Ureter (tissue), 1 donor: ENCODE measurements around the gene C16orf89. TPM values are rescaled to one million over a fixed set of nuclear protein-coding genes. Genes with fewer than 3 reads are reported as not detected.
"Not testable (repeated sequence)": the region's sequence is repeated elsewhere in the genome, so short reads cannot be mapped to it uniquely, and the experiment has no call there.

Experiments used
- DNase-seq: peaks from one replicate; pipeline ENCODE4 v3.0.0-alpha.2; 2020; ENCODE audit warnings: low spot score
- total RNA-seq: library from RNA; stranded (reverse); gene quantifications from one replicate; pipeline ENCODE4 v1.2.4, GENCODE V29; 2023
- donor health status: DM: yes; HTN: yes; CAD: no.

C16orf89 gene
- total RNA-seq, 1 donor from 2014 or later = 10.0 TPM

DNA sequence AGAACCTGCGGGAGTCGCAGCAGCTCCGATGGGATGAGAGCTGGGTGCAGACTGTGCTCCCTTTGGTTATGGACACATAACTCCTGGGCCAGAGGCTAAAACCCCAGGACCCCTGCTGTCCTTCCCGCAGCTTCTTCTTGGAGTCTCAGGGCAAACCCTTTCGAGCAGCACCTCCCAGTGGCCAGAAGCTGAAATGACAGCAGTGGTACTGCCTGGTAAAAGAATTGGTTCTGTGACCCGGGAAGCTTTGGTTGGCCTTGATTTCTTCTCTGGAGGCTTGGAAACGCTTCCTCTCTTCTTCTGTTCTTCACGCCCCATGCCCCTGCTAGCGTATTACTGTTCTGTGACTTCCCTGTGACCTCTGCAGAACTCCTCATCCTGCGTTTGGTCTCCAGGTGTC, 19.0 kb upstream of the C16orf89 start:
- not testable (repeated sequence) for DNase-seq

DNA sequence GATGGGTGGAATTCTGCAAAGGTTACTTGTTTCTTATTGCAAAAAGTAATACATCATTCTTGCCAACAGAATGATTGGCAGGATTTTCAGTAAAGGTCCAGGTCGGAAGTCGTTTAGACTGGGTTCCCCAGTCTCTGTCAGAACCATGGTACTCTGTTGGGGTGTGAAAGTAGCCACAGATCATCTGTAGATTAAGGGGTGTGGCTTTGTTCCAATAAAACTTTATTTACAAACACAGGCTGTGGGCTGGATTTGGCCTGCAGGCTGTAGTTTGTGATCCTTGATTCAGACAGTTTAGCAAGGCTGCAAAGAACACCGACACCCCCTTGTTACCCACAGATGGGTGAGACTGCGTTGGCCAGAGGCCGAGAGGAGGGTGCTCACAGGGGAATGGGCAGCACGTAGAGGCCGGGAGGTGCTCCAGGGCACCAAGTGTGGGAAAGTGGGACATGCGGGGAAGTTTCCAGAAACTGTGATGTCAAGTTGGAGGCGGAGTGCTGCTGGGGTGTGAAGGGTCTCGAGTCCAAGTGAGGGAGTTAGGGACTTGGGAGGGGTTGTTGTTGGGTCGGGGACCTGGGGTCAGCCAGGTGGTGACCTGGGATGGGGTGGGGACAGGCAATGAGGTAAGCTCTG, 18.5 kb upstream of the C16orf89 start:
- not testable (repeated sequence) for DNase-seq

DNA sequence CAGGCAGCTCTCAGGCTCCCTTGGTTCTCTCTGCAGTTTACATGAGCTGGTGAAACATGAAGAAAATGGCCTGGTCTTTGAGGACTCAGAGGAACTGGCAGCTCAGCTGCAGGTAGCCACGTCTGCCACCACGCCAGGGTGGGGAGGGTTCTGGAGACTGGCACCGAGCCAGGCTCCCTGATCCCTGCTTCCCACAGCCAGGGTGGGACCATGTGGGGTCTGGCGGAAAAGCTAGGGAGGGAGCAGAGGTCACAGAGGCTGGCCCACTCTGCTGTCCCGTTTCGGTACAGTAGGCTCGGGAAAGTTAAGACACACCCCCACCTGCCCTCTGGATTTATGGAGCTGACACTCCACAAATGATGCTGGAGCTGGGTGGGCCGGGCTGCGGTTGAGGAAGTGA, 17.9 kb upstream of the C16orf89 start:
- not testable (repeated sequence) for DNase-seq

DNA sequence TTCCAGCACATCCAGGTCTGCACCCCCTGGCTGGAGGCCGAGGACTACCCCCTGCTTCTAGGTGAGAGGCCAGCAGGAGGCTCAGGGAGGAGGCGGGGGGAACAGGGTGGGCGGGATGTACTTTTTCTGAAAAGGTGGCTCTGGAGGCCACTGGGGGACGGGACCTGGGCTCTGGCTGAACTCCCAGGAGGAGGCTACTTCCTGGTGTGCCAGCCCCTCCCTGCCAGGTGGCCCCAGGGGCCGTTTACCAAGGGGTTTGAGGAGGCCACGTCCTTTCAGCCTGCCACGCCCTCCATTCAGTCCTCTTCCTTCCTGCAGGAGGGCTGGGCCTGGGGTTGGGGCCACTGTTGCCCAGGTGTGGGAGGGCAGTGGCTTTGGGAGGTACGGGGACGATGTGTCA, 15.2 kb upstream of the C16orf89 start:
- not testable (repeated sequence) for DNase-seq

DNA sequence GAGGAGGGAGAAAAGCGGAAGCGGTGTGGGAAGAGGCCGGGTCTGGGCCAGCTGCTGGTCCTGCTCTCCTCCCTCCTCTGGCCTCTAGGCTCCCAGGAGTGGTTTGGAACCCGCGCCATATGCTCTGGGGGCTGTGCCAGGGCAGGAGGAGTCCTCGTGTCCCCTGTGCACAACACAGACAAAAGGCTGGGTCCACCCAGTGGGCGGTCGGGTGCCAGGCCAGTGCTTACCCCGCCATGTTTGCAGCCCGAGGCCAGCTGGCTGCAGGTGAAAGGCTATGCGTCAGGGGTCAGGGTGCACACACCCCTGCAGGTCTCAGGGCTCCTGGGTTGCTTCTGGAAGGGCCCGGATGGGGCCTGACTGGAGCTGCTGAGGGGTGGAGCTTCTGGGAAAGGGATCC, 14.7 kb upstream of the C16orf89 start:
- DNase-seq = not testable (repeated sequence)

DNA sequence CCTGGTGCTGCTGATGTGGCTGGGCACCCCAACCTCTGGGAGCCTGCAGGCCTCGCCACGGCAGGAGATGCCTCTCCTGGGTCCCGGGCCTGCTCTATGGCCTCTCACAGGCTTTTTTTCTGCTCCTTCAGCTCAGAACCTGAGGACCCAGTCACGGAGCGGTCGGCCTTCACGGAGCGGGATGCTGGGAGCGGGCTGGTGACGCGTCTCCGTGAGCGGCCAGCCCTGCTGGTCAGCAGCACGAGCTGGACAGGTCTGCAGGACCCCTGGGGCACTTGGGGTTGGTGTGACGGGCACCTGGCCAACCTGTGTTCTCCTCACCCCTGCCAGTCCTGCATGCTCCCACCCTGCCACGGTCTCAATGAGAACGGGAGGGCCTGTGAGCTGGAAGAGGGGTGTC, 12.9 kb upstream of the C16orf89 start:
- no peak for DNase-seq

DNA sequence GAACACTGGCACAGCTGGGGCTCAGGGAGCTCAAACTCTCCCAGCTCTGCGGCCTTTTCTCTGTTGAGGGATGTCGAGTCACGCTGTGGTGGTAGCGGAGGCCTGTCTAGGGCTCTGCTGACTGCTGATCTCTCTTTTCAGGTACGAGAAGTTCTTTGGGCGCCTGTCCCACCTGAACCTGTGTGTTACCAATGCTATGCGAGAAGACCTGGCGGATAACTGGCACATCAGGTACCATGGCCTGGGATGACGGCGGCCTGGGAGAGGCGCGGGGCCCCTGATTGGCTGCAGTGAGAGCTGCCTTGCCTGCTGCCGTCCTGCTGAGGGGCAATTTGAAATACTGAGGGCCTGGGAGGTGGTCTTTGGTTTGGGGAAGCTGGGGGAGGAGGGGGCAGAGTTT, 11.5 kb upstream of the C16orf89 start:
- no peak for DNase-seq

DNA sequence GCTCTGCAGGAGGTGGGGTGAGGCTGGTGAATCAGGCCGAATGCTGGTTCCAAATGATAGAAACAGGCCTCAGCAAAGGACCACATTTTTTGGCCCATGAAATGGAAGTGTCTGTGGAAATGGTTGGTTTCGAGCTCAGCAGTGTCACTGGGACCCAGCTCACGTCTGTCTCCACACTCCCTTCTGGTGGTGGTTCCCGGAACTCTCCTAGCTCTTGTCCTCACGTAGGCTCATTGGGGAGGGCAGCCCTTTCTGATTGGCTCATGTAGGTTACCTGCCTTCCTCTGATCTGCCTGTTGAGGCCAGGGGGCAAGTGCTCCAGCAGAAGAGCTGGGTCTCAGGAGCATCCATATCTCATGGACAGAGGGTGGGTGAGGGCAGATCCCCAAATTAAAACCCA, 9.9 kb upstream of the C16orf89 start:
- no peak for DNase-seq

DNA sequence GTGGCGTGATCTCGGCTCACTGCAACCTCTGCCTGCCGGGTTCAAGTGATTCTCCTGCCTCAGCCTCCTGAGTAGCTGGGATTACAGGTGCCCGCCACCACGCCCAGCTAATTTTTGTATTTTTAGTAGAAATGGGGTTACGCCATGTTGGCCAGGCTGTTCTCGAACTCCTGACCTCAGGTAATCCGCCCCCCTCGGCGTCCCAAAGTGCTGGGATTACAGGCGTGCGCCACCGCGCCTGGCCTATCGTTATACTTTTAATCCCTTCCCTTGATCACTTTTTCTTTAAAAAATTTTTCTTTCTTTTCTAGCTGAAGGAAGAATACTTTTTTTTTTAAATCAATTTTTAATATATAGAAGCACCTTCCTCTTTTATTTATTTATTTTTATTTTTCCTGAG, 8.0 kb upstream of the C16orf89 start:
- not testable (repeated sequence) for DNase-seq

DNA sequence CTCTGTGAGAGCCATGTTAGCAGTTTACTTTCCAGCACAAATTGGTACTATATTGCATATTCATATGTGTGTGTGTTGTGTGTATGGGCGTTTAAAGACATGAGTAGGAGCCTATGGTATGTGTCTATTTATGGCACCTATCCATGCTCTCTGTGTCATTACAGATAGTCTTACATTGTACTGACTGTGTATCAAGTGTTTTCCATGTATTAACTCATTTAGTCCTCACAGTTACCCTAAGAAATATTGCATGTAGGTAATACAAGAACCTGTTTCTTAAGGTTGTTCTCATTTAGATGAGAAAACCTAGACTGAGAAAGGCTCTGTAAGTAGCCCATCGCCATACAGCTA, 7.5 kb upstream of the C16orf89 start:
- DNase-seq = no peak

DNA sequence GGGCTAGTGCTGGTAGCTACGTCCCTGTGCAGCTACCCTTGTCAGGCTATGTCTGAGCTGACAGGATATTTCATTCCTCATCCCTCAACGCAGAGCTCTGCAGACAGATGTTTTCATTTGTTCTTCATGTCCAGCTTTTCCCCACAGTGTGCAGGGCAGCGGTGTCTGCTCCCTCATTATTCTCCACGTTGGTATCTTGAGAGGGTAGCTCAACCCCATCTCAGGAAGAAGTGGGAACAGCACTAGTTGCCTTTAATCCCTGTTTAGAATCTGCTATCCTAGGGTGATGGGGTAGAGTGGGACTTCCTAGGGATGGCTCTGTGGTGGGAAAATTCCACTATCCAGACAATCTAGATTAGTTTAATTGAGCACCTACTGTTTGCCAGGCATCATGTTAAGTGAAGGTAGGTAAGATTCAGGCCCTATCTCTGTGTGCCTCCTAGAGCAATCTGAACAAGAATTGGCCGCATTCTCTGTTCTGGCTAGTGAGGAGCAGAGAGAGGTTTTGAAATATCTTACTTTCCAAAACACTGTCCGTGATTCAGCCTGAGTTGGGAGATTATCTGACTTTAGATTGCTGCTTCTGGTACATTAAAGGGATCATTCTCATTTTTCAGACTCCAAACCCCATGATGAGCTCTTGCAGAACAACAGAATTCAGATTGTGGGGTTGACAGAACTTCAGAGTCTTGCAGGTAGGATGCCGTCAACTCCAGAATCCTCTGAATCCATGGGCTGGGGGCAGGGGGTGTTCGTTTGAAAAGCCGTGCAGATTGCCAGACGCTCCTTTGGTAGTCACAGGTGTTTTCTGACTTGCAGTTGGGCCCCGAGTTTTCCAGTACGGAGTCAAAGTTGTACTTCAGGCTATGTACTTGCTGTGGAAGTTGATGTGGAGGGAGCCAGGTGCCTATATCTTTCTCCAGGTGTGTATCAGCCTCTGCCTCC, 6.8 kb upstream of the C16orf89 start:
- DNase-seq = no peak

DNA sequence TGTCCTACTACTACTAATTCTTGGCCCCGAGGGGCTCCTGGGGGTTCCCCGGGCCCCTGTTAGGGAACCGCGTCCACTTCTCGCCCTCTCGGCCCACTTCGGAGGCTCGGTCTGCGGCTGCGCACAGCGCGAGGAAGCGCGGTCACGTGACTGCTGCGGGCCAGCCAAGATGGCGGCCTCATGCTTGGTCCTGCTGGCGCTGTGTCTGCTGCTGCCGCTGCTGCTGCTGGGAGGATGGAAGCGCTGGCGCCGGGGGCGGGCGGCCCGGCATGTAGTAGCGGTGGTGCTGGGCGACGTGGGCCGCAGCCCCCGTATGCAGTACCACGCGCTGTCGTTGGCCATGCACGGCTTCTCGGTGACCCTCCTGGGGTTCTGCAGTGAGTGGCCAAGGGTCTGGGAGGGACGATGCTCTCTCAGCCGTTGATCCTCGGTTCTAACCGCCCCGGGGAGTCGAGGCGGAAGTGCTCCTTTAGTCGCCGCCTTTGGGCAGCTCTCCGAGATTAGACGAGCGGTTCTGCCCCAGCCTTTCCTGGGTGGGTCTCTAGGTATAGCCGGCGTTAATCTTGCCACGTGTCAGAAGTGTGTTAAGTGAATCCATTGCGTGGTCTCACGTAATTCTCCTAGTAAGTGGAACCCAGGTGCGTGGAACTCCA, 6.1 kb upstream of the C16orf89 start, which contains the start of gene ALG1:
ALG1 (plus strand) TSS at position 163 of the 653 bp plus-strand sequence; CDS start at position 170, 7 bp downstream.
- DNase-seq = peak; percentile 93

DNA sequence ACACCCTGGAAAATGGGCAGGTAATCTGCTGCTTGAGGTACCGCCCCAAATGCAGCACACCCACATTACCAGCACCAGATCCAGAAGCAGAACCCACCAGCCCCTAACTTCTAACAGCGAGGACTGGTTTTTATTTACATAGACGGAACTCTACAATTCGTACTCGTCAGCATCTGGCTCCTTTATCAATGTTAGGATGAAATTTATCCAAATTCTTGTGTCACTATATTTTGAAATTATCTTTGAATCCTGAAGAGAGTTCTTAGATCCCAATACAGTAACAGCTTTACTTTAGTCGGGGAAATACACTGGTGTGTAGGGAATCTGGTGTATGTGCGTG, 5.6 kb upstream of the C16orf89 start:
- no peak for DNase-seq

DNA sequence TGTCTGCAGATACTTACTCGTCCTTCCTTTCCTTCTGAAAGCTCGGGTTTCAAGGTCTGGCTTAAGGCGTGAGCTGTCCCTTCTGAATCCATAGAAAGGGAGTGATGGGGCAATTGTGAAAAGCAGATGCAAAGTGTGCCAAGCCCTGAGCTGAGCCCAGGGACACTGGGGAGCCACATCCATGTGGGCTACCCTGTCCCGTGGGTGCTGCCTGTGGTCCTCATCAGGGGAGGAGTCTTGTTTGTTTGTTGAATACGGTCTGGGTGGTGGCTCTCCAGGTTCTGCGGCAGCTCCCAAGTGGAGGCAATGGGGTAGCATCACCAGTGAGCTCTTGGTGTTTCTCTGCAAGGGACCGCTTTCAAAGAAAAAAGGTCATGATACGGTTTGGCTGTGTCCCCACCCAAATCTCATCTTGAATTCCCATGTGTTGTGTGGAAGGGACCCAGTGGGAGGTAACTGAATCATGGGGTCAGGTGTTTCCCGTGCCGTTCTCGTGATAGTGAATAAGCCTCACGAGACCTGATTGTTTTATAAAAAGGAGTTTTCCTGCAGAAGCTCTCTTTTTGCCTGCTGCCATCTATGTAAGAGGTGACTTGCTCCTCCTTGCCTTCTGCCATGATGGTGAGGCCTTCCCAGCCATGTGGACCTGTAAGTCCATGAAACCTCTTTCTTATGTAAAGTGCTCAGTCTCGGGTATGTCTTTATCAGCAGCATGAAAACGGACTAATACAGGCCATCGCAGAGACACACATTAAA, 4.9 kb upstream of the C16orf89 start:
- no peak for DNase-seq

DNA sequence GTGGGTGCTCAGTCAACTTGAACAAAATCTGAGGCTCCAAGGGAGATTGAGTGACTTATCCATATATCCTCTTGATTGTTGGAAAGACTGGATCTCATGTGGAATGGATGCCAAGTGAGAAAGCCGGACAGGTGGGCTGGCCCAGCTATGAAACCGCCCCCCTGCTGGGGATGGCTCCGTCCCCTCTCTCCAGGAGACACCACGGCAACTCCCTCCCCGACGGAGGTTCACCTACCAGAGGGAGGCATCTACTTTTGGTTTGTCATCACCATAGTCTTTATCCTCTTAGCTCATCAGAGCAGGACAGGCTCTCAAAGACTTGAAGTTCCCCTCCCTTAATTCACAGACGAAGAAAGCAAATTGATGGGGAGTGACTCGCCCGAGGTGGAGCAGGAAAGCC, 4.1 kb upstream of the C16orf89 start:
- DNase-seq = no peak

DNA sequence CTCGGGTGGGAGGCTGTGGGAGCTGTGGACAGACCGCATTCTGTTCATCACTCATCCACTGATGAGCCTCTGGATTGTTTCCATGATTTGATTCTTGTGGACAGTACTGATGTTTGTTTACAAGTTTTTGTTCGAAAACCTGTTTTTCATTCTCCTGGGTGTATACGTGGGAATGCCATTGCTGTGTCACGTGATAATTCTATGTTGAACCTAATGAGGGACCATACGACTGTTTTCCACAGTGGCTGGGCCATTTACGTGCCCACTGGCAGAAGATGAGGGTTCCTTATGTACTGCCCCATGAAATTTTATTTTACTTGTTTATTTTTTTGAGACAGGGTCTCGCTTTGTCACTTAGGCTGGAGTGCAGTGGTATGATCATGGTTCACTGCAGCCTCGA, 3.3 kb upstream of the C16orf89 start:
- no peak for DNase-seq

DNA sequence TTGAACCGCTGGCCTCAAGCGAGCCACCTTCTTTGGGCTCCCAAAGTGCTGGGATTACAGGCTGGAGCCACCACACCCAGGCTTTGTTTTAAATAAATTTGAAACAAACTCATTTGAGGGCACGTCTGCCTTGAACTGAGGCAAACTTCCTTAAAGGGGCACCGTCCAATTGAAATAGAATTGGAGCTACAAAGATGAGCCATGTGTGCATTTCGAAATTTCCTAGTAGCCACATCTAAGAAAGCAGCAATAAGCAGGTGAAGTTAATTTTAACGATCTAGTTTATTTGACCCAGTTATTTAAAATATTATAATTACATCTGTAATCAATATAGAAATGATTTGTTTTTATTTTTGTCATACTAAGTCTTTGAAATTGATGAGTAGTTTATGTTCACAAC, 755 bp upstream of the C16orf89 start:
- no peak for DNase-seq

DNA sequence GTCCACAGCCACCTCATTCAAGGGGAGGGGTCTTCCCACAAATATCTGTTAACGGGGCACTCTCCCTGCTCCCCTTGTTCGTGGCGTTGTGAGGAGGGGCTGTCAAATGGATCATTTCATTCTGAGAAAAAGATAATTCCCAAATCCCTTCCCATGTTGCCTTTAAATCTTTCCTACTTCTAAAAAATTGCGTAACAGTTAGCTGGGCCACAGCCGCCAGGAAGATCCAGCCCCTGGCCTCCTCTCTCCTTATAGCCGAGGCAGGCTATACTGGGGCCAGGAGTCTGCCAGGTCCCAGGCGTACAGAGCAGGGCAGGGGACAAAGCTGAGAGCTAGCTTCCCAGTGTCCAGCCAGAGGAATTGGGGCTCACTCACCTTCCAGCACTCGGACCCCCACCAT, 430 bp downstream of the C16orf89 start:
- no peak for DNase-seq

DNA sequence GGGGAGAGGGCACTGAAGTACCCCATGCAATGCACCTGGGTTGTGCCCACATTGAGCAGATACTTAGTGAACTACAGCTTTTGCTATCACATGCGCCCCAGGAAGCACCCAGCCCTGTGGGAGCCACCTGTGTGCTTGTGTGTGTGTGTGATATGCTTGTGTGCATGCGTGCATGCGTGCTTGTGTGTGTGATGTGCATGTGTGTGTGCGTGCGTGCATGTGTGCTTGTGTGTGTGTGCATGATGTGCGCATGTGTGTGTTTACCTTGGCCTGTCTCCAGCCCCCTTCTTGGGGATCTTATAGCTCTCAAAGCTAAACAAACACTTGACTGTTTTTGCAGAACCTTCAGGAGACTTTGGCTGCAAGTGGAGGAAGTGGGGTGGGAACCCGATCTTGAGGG, 841 bp downstream of the C16orf89 start:
- no peak for DNase-seq

DNA sequence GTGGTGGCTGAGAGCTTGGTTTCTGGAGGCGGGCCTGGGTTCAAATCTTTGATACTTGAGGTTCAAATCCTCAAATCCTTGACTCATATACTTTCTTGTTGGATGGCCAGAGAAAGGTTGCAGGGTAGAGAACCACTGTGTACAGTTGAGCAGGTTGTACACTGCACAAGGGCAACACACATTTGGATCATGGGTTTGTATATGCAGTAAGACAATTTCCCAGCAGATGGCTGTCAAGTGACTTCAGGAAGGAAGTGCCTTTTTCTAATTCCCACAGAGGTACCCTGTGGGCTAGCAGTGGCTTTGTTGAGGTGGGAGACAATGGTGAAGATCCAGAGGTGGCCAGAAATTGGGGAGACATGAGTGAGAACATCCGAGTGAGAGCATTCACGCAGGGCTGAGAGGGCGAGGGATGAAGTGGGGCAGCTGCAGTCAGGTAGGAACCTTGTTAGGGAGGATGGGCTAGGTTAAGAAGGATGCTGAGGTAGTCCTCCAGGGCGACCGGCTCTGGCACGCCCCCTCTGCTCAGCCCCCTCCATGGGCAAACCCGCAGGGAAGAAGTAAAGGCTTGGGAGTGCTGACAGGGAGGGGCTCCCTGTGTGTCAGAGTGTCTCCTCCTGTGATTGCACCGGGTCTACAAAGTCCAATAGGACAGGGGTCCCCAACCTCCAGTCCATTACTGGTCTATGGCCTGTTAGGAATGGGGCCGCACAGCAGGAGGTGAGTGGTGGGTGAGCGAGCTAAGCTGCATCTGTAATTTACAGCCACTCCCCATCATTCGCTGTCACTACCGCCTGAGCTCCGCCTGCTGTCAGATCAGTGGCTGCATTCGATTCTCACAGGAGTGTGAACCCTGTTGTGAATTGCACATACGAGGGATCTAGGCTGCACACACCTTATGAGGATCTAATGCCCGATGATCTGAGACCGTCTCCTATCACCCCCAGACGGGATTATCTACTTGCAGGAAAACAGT, 2.7 kb downstream of the C16orf89 start:
- DNase-seq = no peak

DNA sequence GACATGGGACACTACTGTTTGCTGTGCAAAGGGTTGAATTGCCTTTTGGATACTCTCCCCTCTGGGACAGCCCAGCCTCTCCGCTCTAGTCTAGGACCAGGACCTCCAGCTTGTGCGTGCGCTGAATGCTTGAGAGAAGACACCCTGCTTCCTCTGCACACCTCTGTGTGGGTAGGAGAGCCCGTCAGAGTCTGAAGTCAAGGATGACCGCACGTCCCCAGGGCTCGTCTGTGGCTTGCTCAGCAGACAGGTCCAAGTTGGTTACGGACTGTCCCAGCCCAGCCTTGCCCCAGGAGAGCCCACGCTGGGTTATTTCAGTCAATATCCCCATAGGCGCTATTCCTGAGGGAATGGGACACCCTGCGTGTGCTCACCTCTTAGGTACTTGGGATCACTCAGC, 3.7 kb downstream of the C16orf89 start:
- no peak for DNase-seq
